GM21825 (cell line): Measurements from ENCODE around the gene GNAT2.

ENCODE experiments used
- ATAC-seq: cut with Tn5 transposase; IDR thresholded peaks from one replicate; pipeline ENCODE4 v1.9.1; 2021; ENCODE audit warnings: mild to moderate bottlenecking, moderate library complexity; ENCODE audit not compliant: unreplicated experiment

The GNAT2 gene

DNA sequence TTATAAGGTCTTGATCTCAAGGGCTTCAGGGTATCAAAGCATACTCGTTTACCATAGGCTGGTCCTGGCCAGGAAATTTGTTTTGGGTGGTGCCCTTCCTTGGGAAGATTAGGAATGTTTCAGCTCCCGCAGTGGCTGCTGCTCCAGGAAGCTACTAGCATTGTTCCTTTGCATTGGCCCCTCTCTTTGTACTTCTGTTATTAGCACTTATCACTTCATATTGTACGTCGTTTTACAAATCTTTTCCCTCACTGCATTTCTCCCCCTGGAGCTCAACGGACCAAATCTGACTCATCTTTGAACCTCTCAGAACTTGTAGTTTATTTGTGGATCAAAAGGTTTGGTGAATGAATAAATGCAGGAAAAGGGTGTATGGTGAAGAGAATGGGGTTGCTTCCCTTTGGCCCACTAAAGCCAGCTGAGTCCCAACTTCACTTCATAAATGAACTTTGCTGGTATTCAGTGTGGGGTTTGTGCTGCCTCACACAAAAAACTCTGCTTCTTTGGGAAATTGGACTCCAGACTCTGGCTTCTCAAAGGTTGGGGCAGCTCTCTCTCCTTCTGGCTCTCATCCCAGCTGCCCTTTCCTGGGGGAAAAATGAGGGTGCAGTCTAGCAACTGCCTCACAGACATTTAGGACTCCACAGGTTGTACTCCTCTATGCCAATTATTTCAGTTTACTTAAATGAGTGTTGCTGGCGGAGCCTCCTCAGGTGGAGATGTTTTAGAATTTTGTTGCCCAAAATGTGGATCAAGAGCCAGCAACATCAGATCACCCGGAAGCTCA, 5.9 kb downstream of the GNAT2 start:
- ATAC-seq, result no peak

DNA sequence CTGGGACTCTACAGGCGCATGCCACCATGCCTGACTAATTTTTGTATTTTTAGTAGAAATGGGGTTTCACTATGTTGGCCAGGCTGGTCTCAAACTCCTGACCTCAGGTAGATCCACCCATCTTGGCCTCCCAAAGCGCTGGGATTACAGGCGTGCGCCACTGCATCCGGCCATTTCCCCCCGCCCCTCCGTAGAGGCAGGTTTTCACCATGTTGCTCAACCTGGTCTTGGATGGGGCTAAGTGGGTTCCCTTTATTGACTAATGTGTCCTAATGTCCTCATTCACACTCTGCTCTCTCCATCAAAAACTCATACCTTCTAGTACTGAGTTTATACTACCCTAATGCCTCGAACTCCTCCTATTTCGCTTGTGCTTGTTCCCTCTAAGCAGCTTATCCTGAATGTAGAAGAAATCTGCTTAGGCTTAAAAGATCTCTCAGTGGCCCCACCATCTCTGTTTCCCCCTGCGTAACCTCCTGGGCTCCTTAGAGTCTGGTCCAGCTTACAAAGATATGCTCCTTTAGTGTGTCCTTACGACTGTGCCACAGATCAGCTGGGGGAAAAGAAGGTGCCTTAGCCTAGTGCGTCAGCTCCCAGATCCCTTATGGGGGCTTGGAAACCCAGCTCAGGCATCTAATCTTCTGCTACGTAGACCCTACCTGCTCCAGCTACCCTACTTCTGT, 8.0 kb downstream of the GNAT2 start:
- no peak for ATAC-seq

DNA sequence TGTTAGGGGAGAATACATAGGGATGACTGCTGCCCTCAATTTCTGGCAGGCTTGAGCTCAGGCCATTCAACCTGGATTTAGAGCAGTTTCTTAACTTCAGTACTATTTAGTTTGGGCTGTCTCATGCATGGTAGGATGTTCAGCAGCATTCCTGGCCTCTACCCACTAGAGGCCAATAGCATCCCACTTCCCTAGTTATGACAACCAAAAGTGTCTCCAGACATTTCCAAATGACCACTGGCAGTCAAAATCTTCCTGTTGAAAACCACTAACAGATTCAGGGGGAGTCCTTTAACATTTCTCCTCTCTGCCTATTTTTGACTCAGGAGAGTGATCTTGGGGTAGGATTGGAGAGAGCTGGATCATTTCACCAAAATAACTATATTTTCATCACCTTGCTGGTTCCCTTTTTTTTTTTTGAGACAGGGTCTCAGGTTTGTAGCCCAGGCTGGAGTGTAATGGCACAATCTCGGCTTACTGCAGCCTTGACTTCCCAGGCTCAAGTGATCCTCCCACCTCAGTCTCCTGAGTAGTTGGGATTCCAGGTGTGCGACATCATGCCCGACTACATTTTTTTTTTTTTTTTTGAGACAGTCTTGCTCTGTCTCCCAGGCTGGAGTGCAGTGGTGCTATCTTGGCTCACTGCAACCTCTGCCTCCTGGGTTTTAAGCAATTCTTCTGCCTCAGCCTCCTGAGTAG, 8.7 kb downstream of the GNAT2 start:
- ATAC-seq, result no peak

DNA sequence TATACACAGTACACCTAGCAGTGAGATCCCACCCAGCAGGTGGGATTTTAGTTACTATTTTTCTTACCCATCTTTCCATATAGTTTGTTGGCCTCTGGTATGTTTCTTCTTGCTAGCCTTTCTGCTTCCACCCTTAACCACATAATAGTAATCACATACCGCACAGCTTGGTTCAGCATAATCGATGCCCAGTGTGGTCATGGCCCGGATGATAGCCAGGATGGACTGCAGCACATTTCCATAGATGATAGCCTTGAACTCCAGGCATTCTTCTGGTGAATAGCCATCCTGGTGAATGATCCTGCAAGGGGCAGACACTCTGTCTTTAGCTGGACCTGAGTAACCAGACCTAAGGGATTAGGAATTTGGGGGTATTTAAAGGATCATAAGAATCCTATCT, 9.5 kb downstream of the GNAT2 start:
- no peak for ATAC-seq

DNA sequence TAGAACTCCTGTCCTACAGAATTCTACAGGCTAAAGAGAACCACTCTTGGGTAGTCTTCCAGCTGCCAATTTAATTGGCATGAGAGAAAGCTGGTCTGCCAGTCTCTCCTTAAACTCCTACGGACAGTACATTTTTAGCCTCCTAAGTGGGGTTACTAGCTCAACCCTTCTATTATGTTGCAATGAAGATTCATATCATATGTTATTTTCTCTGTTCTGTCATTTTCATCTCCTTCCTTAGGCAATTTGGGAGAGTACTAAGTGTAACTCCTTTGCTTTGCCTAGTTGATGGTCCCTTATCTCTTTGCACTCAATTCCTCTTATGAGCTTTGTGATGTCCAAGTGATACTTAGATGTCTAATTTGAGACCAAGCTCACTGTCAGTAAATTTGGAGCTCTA, 14.0 kb downstream of the GNAT2 start:
- ATAC-seq, result no peak

DNA sequence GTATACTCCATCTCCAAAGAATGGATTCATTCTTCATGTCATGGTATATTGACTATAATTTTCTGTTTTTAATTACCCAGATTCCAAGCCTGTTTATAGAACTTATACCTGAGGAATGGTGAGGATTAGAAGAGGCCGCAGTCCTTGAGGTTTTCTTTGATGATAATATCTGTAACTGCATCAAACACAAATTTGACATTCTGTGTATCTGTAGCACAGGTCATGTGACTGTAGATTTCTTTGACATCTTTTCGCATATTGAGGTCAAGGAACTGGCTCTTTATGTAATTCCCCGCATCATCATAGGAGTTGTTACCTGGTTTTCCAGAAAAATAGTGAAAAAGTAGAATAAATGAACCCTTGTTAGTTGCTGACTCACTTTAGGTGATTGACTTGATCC, 16.2 kb downstream of the GNAT2 start:
- no peak for ATAC-seq

DNA sequence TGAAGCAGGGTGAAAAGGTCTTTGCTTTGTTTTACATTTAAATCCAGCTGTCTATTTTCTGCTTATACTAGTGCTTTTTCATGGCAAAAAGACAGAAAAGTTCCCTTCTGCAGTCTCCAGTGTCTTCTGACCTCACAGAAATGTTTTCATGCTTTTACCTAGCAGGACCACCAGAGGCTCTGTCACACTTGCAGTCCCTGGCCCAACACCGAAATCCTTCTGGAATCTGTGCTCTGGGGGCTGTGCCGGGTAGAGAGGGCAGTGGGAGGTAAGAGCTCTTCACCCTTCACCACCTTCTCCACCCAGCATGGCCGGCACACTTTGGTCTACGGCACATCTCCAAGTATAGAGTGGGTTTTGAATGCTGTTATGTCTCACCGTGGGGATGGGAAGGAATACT, 20.8 kb downstream of the GNAT2 start:
- no peak for ATAC-seq

DNA sequence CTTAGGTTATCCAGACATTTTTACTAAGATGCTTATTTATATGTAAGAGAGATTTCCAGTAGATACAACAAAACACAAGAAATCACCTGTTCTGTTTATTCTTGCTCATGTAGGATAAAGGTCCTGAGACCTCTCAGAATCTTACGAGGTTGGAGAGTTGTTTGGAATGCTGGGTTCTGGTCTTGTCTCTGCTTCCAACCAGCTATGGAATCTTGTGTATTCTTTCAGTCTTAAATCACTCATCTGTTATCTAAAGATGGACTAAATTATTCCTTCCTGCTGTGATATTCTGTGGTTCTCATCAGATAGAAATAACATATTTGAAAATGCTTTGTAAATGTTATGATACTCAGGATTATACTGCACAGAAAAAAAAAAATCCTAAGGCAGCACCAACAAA, 21.3 kb downstream of the GNAT2 start:
- no peak for ATAC-seq

DNA sequence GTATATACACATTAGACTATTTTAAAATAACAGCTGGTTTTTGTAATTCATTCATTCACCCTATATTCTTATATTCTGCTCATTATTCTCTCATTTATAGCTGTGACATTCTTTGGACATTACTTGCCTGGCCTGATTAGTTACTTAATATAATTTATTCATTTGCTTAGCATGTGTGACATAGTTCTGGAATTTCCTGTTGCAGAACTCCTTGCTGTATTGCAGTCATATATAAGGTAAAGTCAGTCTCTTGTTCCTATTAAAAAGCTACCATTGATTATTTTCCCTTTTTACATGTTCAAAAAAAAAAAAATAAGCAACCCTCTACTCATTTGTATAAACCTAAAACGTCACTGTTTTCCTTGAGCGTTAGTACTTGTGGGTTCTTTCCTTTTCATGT, 23.9 kb downstream of the GNAT2 start:
- no peak for ATAC-seq

DNA sequence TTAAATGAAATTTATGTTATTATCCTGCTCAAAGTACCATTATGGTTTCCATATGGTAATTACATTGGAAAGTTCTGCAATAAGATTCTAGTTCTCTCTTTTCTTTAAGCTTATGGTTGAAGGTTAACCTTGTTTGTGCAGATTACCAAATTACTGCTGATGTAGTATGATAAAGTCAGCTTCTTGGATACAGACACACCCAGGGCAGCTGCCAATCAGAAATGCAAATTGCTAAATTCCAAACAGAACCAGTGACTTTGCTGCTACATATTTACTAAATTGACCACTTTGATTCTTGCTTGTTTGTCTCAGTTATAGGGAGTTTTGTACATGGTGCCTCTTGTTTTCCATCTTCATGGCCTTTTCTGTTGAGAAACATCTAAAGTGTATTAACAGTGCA, 26.5 kb downstream of the GNAT2 start:
- ATAC-seq, result no peak

DNA sequence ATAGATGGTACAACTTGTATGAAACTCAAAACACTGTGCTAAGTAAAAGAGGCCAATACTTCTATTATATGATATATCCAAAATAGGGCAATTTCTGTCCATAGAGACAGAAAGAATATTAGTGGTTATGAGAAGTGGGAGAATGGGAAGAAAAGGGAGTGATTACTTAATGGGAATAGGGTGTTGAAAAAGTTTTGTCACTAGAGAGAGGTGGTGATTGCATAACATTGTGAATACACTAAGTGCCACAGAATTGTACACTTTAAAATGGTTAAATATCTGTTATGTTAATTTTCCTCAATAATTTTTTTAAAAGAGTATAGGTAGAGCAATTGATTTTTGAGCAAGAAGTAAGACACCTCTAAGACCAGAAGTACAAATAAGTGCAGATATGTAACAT, 29.7 kb downstream of the GNAT2 start:
- ATAC-seq, result no peak

DNA sequence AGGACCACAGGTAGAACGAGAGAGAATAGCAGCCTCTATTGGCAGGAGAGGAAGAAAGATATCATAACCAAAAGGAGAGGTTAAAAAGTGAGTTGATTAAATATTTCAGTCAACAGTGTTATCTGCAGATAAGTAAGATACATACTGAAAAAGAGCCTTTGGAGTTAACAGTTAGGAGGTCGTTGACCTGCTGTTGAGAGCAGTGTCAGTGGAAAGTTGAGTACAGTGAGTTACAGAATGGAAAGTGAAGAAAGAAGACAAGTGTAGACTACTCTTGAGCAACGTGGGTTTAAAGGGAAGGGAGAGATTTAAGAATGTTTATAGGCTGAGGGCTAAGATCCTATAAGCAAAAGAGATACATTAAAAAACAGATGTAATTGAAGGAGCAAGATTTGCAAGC, 30.2 kb downstream of the GNAT2 start:
- ATAC-seq, result no peak

DNA sequence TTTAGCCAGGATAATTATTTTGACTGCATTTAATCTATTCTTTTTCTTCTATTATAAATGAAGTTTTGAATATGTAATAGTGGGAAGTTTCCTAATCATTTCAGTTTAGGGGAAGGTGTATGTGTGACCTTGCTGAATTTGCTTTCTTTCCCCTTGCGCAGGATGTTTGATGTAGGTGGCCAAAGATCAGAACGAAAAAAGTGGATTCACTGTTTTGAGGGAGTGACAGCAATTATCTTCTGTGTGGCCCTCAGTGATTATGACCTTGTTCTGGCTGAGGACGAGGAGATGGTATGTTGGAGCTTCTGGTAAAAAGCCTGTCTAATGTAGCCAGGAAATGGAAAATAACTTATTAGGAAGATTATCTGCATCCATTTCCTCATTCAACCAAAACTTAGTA, 33.4 kb downstream of the GNAT2 start:
- no peak for ATAC-seq

DNA sequence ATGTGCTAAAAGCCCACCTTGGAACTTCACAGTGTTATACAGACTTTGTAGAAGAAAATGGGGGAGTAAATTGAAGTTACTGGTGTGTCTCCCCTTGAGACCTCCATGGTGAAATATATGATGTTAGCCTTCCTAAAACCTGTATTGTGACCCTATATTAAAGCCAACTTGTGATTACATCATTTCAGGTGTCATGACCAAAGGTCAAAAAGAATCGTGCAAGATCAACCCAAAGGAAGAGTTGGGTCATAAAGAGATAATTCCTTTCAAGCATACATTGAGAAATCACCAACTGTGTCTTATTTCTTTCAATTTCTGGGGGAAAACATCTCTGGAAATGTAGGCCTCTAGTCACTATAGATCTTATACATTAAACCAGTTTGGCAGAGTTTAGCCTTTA, 34.6 kb downstream of the GNAT2 start:
- ATAC-seq, result no peak

DNA sequence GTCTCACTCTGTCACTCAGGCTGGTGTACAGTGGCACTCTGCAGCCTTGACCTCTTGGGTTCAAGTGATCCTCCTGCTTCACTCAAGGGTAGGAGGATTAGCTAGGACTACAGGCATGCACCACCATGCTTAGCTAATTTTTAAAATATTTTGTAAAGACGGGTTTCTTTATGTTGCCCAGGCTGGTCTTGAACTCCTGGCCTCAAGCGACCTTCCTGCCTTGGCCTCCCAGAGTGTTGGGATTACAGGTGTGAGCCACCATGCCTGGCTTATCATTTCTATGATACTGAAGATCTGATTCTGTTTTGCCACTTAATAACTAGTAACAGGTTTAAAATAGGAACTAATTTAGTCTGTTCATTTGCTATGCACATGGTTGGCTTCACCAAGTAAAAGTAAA, 37.4 kb downstream of the GNAT2 start:
- ATAC-seq, result no peak

DNA sequence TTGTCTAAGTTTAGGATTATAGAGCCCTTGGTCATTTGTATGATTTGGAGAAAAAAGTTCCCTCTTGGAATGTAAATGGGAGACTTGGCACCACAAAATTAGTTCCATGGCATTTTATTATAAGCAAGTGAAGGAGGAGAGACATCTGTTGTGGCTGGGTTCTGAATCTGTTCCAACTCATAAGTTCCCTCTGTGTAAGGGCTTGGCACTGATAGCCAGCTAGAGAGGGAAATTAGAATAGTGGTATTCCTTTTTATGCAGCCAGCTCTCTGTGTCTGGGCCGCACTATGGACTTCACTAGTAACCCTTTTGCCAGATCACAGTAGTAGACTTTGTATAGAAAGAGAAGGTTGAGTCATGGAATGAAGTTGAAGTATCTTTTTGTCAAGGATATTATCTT, 39.9 kb downstream of the GNAT2 start:
- ATAC-seq, result no peak

DNA sequence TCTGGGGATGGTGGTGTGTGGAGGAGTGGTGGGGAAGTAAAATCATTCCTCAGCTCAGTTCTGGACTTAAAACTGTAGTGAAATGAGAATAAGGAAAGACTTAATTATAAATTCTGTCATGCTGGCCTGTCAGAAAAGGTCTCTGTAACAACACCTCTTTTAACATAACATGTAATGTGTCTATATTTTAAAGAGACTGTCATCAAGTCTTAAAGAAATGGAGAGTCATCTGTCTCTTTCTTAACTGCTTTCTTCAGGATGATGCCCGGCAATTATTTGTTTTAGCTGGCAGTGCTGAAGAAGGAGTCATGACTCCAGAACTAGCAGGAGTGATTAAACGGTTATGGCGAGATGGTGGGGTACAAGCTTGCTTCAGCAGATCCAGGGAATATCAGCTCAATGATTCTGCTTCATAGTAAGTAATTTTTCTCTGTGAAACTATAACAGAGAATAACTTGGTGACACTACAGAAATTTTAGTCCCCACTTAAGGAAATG, 40.4 kb downstream of the GNAT2 start:
- no peak for ATAC-seq

DNA sequence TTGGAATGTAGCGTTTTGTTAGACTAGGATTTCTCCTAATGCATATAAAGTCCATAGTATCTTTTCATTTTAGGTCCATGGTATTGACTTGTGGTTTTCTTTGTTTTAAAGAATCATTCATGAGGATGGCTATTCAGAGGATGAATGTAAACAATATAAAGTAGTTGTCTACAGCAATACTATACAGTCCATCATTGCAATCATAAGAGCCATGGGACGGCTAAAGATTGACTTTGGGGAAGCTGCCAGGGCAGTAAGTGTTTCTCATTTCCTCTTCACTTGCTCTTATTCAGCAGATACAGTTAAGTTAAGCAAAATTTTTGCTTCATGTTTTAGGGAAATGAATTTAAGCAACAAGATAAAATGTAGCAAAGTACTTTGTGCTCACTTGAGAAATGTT, 45.6 kb downstream of the GNAT2 start:
- no peak for ATAC-seq

DNA sequence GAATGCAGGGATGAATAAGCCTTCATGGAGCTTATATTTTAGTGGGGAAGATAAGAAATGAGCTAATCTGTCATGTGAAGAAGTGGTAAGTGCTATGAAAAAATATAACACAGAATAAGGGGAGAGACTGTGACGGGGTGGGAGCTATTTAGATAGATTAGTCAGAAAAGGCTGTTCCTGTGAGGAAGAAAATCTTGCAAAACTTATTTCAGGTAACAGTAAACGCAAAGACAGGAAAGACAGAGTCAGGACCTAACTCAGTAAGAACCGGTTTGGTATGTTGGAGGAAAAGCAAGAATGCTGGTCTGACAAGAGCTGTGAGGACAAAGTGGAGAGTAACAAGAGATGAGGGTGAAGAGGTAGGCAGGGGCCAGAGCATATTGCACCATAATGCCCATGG, 49.0 kb downstream of the GNAT2 start:
- ATAC-seq, result no peak

DNA sequence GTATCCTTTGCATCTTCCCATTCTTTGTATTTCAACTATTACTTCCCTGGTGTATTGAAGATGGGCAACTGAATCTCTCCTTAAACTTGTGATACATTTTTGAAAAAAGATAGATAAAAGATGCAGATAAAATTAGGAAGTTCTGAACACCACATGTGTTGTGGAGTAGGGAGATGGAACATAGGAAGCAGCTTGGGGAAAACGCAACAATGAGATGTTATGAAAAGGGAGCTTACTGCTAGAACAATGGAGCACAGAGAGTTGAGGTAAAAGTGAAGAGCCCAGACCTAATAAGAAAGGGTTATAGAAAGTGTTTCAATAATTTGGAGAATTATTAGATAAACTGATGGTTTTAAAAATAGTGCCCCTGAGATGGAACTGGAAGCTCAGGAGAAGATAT, 50.1 kb downstream of the GNAT2 start:
- no peak for ATAC-seq

DNA sequence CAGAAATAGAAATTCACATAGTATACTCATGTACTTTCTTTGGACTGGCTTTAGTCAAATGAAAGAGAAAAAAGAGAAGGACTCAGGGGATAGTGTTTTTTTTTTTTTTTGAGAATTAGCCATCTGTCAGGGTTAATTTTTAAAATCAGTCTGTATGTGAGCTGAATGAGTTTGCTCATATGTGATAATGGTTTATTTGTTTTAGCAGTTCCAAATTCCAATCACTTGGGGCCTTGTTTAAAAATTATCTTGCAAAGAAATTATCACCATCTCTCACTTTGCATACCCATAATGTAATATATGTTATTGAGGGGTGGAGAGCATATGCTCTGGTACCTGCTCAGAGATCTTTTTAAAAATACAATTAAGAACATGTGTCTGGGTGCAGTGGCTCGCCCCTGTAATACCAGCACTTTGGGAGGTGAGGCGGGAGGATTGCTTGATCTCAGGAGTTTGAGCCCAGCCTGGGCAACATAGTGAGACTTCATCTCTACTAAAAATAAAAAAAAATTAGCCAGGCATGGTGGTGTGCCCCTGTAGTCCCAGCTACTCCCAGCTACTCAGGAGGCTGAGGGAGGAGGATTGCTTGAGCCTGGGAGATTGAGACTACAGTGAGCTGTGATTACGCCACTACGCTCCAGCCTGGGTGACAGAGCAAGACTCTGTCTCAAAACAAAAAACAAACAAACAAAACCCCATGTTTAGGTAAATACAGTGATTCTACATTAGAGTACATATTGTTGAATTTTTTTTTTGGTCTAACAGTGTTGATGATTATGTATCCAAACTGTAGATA, 51.3 kb downstream of the GNAT2 start:
- no peak for ATAC-seq
